Measurements from ENCODE around the gene ZNF346.
"Not testable (repeated sequence)": the region's sequence is repeated elsewhere in the genome, so short reads cannot be mapped to it uniquely, and the experiment has no call there.

The ZNF346 gene, protein sequence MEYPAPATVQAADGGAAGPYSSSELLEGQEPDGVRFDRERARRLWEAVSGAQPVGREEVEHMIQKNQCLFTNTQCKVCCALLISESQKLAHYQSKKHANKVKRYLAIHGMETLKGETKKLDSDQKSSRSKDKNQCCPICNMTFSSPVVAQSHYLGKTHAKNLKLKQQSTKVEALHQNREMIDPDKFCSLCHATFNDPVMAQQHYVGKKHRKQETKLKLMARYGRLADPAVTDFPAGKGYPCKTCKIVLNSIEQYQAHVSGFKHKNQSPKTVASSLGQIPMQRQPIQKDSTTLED

DNA sequence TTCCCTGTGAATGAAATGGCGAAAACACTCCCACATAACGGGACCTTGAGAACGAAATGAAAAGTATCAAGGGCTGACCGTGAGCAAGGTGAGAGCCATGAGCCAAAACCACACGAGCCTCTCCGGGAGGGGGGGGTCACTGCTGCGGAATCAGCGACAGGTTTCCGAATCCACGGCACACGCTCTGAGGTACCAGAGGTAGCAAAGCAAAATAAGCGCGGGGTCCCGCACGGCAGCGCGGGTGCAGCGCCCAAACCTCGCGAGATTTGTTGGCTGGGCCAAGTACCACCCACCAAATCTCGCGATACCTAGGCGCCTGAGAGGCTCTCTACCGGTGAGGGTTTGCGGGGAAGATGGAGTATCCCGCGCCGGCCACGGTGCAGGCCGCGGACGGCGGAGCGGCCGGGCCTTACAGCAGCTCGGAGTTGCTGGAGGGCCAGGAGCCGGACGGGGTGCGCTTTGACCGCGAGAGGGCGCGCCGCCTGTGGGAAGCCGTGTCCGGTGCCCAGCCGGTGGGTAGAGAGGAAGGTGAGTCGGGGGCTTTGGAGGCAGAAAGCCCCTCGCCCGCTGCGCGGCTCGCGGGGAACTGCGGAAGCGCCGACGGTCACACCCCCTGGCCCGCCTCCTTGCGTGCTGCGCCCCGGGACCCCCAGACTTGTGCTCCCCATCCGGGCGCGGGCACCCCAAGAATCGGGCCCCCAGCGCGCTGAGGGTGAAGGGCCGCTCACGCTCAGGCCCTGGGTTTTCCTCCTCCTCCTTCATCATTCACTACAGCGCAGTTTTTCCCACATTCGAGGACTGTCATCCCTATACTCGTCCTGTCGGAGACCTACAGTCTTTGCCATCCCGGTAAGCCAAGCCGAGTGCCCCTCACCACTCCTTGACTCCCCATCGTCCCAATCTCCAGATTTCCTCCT is at the start of gene ZNF346:
Gene ZNF346 (plus strand): TSS at position 311 of the 917 bp plus-strand sequence. CDS start 43 bp downstream, at position 354.
- peak; percentile 93 for DNase-seq

DNA sequence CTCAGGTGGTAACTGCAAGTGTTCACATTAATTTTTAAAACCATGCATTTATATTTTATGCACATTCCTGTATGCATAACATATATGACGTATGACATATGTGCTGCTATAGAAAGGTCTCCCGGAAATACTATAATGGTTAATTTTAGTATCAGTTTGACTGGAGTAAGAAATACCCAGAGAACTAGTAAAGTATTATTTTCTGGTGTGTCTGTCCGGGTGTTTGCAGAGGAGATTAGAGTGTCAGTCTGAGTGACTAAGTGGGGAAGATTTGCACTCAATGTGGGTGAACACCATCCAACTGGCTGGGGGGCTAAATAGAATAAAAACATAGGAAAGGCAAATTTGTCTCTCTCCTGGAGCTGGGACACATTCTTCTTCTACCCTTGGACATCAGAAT is 42.8 kb upstream of the ZNF346 start:
- DNase-seq: no peak

DNA sequence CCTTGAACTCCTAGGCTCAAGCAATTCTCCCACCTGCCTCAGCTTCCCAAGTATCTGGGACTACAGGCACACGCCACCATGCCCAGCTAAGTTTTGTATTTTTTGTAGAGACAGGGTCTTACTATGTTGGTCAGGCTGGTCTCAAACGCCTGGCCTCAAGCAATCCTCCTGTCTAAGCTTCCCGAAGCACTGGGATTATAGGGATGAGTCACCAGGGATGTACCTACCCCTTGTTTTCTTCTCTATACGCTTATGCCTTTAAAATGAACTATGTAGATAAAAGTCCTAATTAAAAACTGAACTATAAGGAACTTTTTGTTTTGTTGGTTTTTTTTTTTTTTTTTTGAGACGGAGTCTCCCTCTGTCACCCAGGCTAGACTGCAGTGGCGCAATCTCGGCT is 41.7 kb upstream of the ZNF346 start:
- DNase-seq: no peak

DNA sequence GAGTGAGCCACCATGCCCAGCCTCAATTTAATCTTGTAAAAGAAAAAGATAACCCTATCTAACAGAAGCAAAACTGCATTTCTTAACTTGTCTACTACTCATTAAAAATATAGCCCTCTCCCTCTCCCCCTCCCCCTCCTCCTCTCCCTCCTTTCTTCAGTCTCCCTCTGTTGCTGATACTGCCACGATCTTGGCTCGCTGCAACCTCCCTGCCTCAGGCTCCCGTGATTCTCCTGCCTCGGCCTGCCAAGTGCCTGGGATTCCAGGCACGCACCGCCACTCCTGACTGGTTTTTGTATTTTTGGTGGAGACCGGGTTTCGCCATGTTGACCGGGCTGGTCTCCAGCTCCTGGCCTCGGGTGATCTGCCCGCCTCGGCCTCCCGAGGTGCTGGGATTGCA is 39.4 kb upstream of the ZNF346 start:
- not testable (repeated sequence) for DNase-seq

DNA sequence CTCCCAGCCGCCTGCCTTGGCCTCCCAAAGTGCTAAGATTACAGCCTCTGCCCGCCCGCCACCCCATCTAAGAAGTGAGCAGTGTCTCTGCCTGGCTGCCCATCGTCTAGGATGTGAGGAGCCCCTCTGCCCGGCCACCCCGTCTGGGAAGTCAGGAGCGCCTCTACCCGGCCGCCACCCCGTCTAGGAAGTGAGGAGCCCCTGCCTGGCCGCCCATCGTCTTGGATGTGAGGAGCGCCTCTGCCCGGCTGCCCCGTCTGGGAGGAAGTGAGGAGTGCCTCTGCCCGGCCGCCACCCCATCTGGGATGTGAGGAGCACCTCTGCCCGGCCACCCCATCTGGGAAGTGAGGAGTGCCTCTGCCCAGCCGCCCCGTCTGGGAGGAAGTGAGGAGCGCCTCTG is 38.9 kb upstream of the ZNF346 start:
- DNase-seq: not testable (repeated sequence)

DNA sequence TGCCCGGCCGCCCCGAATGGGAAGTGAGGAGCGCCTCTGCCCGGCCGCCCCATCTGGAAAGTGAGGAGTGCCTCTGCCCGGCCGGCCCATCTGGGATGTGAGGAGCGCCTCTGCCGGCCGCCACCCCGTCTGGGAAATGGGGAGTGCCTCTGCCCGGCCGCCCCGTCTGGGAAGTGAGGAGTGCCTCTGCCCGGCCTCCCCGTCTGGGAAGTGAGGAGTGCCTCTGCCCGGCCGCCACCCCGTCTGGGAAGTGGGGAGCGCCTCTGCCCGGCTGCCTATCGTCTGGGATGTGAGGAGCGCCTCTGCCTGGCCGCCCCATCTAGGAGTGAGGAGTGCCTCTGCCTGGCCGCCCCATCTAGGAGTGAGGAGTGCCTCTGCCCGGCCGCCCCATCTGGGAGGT is 38.3 kb upstream of the ZNF346 start:
- not testable (repeated sequence) for DNase-seq

DNA sequence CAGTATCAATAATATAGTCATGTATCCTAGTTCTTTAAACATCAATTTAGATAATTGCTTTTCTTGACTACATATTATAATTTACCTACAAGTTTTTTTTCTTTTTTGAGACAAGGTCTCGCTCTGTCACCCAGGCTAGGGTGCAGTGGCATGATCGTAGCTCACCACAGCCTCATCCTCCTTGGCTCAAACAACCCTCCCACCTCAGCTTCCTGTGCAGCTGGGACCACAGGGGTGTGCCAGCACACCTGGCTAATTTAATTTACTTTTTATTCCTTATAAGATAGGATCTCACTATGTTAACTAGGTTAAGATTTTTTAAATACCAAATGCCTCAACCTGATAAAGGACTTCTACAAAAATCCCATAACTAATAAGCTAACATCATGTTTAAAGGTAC is 37.0 kb upstream of the ZNF346 start:
- DNase-seq: peak; percentile 63

DNA sequence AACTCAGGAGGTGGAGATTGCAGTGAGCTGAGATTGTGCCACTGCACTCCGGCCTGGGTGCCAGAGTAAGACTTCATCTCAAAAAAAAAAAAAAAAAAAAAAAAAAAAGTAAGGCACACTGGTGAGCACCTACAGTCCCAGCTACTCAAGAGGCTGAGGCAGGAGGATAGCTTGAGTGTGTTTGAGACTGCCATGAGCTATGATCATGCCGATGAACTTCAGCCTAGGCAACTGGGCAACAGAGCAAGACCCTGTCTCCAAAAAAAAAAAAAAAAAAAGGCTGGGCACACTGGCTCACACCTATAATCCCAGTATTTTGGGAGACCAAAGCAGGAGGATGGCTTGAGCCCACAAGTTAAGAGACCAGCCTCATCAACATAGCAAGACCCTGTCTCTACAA is 36.2 kb upstream of the ZNF346 start:
- no peak for DNase-seq

DNA sequence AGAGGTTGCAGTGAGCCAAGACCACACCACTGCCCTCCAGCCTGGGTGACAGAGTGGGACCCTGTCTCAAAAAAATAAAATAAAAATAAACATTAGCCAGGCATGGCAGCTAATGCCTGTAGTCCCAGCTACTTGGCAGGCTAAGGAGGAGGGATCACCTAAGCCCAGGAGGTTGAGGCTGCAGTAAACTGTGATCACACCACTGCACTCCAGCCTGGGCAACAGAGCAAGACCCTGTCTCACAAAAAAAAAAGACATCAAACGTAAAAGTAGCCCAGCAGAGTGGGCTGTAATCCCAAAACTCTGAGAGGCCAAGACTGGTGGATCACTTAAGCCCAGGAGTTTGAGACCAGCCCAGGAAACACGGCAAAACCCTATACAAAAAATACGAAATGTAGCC is 34.9 kb upstream of the ZNF346 start:
- DNase-seq: no peak

DNA sequence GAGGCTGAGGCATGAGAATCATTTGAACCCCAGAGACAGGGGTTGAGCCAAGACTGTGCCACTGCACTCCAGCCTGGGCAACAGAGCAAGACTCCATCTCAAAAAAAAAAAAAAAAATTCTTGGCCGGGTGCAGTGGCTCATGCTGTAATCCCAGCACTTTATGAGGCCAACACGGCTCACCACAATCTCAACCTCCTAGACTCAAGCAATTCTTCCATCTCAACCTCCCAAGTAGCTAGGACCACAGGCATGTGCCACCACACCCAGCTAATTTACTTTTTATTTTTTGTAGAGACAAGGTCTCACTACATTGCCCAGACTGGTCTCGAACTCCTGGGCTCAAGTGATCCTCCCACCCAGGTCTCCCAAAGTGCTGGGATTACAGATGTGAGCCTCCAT is 29.4 kb upstream of the ZNF346 start:
- DNase-seq: not testable (repeated sequence)

DNA sequence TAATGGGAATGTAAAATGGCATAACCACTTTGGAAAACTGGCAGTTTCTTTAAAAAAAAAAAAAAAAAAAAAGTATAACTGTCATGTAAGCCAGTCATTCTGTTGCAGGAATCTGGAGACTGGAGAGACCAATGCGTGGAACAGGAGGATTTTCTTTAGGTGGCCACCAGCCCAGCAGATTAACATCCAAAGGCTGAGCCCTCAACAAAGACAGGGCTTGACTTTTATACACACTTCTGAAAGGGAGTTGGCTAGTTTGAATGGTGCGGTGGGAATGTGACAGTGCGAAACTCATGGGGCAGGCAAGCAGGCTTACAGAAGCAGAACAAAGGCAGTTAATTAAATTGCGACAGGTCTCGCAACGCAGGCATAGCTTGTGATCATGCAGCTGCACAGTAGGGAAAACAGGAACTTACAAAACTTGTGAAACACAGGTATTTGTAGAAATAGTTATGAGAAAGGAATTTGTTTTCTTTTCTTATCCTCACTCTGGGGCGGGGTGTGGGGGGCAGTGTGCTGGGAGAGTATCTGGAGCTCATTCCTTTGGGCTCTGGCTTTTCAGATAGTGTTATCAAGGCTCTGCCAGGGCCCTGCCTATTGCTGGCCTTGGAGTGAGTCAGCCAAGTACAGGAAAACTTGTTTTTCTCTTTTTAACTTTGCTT is 27.9 kb upstream of the ZNF346 start:
- no peak for DNase-seq

DNA sequence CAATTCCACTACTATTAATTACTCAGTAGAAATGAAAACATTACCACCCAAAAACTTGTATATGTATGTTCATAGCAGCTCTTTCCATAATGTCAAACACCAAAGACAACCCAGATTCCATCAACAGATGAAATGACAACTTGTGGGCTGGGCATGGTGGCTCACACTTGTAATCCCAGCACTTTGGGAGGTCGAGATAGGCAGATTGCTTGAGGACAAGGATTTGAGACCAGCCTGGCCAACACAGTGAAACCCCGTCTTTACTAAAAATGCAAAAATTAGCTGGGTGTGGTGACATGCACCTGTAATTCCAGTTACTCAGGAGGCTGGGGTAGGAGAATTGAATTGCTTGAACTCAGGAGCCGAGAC is 27.4 kb upstream of the ZNF346 start:
- DNase-seq: no peak

DNA sequence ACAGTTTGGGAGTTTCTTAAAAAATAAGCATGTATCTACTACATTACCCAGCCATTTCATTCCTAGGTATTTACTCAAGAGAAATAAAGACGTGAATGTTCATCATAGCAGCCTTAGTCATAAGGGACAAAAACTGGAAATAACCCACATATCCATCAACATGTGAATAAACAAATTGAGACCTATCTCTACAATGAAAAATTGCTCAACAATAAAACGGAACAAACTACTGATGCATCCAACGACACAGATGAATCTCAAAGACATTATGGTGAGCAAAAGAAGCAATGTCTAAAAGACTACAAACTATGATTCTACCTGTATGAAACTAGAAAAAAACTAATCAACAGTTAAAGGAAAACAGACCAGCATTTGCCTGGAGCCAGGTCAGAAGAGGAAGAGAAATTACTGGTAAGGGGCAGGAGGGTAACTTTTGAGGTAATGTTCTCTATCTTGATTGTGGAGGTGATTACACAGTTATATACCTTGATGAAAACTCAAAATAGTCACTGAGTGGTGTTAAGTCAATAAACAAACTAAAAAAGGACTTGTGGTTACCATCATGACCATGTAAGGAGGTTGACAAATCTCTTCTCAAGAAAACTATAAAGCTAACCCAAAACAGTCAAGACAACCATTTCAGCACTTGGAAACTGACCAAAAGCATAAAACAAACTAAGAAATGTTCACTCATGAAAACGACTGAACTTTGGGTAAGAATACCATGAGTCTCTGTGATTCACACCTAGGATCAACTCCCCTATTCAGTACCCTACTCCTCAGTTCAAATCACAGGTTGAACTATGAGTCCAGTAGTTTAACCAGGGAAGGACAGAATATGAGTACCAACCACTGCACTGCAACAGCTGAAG is 26.4 kb upstream of the ZNF346 start:
- DNase-seq: no peak

DNA sequence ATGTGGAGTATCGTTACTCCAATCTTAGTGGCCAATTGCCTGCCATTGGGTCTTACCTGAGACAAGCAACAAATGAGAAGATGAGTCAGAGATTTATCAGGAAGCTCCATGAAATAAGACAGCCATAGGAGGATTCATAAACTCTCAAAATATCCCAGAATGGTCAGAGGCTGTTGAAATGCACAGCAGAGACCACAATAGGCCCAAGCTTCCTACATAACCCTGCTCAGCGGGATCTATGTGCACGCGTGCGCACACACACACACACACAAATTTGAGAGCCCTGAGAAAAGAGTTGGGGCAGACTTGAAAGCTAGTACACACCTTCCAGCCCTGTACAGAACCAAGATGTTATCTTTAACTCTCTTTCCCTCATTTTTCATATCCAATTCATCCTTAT is 25.7 kb upstream of the ZNF346 start:
- no peak for DNase-seq

DNA sequence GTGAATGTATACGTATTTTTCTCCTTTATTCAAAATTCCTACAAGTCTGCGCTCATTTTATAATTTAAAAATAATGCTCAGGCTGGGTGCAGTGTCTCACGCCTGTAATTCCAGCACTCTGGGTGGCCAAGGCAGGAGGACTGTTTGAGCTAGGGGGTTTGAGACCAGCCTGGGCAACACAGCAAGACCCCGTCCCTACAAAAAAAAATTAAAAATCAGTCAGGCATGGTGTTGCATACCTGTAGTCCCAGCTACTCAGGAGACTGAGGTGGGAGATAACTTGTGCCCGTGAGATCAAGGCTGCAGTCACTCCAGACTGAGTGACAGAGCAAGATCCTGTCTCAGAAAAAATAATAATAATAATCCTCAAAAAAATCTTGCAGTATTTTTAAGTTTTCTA is 23.7 kb upstream of the ZNF346 start:
- no peak for DNase-seq

DNA sequence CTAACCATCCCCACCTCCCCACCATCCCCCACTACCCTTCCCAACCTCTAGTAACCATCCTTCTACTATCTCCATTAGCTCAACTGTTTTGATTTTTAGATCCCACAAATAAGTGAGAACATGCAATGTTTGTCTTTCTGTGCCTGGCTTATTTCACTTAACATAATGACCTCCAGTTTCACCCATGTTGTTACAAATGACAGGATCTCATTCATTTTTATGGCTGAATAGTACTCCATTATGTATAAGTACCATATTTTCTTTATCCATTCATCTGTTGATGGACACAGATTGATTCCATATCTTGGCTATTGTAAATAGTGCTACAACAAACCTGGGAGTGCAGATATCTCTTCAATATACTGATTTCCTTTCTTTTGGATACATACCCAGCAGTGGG is 23.0 kb upstream of the ZNF346 start:
- DNase-seq: not testable (repeated sequence)

DNA sequence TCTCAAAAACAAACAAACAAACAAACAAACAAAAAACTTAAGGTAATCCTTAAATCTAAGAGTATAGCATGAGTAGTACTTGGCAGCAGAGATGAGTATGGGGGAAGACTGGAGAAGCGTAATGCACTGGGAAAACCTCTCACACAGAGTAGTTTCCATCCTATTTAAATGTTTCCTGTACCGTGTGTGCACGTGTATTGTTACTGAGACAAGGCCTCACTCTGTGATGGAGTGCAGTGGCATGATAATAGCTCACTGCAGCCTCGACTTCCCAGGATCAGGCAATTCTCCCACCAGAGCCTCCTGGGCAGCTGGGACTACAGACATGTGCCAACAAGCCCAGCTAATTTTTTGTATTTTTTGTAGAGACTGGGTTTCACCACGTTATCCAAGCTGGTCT is 18.8 kb upstream of the ZNF346 start:
- no peak for DNase-seq

DNA sequence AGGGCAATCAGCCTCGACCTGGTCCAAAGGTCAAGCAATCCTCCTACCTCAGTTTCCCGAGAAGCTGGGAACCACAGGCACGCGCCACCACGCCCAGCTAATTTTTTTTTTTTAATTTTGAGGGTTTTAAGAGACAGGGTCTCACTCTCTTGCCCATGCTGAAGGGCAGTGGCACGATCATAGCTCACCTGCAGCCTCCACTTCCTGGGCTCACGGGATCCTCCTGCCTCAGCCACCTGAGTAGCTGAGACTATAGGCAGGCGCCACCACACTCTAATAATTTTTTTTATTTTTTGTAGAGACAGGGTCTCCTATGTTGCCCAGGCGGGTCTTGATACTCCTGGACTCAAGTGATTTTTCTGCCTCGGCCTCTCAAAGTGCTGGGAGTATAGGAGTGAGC is 17.5 kb upstream of the ZNF346 start:
- no peak for DNase-seq

DNA sequence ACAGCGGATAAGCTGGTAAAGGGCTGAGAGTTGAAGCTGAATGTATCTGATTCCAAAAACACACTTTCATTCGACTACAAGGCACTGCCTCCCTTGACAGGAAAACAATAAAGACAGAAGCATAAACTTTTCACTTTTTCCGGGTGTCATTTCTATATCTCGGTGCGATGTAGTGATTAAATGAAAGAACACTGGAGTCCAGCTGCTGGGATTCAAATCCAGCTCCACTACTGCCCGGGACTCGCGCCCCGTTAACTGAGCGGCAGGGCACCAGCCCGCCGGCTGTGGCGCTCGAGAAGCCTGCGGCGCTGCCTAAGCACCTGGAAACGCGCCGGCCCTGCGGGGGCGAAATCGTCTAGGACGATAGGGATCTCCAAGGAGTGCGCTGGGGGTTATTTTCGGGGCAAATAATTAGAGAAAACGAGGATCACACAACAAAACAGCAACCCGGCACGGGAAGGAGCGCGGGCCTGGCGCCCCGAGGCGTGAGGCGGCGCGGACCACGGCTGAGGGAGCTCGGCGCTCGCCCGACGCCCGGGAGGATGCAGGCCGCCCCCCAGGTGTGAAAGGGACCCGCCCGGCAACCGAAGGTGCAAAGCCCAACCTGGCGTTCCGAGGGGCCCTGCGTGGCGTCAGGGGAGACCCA is 16.8 kb upstream of the ZNF346 start:
- peak; percentile 75 for DNase-seq

DNA sequence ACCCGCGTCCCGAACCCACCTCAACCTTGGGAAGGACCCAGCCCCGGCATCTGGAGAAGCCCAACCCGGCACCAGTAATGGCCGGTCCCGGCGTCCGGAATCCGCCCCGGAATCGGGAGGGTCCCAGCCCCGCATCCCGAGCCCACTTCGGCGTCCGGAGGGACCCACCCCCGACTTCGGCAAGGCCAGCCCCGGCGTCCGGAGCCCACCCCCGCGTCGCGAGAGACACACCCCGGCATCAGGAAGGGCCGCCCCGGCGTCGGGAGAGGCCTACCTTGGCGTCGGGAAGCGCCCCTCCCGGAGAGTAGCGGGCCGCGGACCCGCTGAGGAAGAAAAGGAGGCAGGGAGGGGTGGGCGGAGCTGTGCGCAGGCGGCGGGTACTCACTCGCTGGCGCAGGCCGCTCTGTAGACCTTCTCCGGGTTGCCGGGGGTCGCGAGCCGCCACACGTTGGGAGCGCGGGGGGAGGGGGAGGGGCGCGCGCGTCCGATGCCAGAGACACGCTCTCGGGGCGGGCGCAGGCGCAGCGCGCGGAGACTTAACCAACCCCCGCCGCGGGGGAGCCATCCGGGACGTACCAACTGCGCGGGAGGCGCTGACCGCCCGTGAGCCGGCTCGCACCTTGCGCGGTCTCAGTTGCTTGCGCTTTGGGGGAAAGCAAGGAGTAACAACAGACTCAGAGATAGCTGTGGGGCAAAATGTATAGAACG is 16.1 kb upstream of the ZNF346 start, which contains the start of gene UIMC1:
Gene UIMC1 (minus strand): TSS at position 515 of the 708 bp plus-strand sequence. CDS start 24,164 bp downstream, outside the sequence.
- DNase-seq: peak; percentile 94

DNA sequence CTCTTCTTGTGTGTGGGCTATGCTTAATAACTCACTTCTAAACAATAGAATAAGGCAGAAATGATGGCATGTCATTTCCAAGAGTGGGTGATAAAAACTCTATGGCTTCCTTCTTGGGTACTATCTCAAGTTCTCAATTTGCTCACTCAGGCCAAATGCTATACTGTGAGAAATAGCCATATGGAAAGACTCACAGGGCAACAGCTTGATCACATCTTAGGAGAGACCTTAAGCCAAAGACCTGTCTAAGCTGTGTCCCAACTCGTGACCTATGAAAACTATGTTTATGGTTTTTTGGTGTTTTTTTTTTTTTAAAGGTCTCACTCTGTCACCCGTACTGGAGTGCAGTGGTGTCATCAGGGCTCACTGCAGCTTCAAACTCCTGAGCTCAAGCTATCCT is 13.8 kb upstream of the ZNF346 start:
- no peak for DNase-seq
